HCEC 1CT (cell line): ENCODE results near the gene MRPL50.

Experiments
- DNase-seq: peaks from one replicate; pipeline ENCODE4 v3.0.0-alpha.2; 2017

Gene MRPL50

GRCh38 chr9:101372327-101373118 is 25.9 kb downstream of the MRPL50 start:
- DNase-seq = no peak

- no peak for DNase-seq
Observed at GRCh38 chr9:101371813-101372212, 26.6 kb downstream of the MRPL50 start.

GRCh38 chr9:101369884-101370531 is 28.4 kb downstream of the MRPL50 start:
- DNase-seq = no peak

GRCh38 chr9:101369286-101369685 is 29.1 kb downstream of the MRPL50 start:
- DNase-seq = no peak

GRCh38 chr9:101367323-101367722 is 31.1 kb downstream of the MRPL50 start:
- no peak for DNase-seq

GRCh38 chr9:101366038-101366756 is 32.2 kb downstream of the MRPL50 start:
- no peak for DNase-seq

- DNase-seq = no peak
Observed at GRCh38 chr9:101365181-101365580, 33.2 kb downstream of the MRPL50 start.

- DNase-seq = no peak
Observed at GRCh38 chr9:101362450-101362849, 36.0 kb downstream of the MRPL50 start.

GRCh38 chr9:101360647-101361046 is 37.8 kb downstream of the MRPL50 start:
- no peak for DNase-seq

- DNase-seq = no peak
Observed at GRCh38 chr9:101359679-101360078, 38.7 kb downstream of the MRPL50 start.

GRCh38 chr9:101356619-101357018 is 41.8 kb downstream of the MRPL50 start:
- no peak for DNase-seq

GRCh38 chr9:101354765-101355708 is 43.4 kb downstream of the MRPL50 start:
- no peak for DNase-seq

- DNase-seq = no peak
Observed at GRCh38 chr9:101354143-101354764, 44.2 kb downstream of the MRPL50 start.

GRCh38 chr9:101353683-101354082 is 44.7 kb downstream of the MRPL50 start:
- DNase-seq = no peak

- DNase-seq = no peak
Observed at GRCh38 chr9:101352892-101353463, 45.4 kb downstream of the MRPL50 start.

- DNase-seq = no peak
Observed at GRCh38 chr9:101350285-101350684, 48.1 kb downstream of the MRPL50 start.

- no peak for DNase-seq
Observed at GRCh38 chr9:101342595-101342994, 55.8 kb downstream of the MRPL50 start.

GRCh38 chr9:101341958-101342357 is 56.5 kb downstream of the MRPL50 start:
- DNase-seq = no peak
